ENCODE data around the gene FAM193B. TPM values are rescaled to one million over a fixed set of nuclear protein-coding genes. Genes with fewer than 3 reads are reported as not detected.

The FAM193B gene
- total RNA-seq, 1 donor from 2014 or later, result 227 TPM

DNA sequence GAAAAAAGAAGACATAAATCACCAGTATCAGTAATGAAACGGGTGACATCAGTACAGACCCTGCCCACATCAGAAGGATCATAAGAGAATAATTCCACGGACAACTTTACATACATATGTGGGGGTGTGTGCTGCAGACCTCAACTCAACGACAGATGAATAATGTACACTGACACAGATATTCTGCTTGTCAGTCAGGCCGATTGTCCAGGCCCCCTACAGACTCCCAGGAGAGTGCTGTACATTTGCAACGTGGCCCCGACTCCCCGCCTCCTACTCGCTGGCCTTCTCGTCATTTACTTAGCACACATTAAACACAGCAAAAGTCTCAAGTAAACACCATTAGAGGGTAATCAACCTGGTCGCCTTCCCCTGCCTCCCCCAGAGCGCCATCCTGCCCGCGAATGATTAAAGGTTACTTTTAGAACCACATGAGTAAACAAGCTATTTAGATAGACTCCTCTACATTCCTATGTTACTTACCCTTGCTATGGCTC lies 34.1 kb upstream of the FAM193B start:
- H3K27me3 Mint-ChIP-seq (ENCODE audit: unreplicated experiment), result peaks cover 6% of the 10 kb centered on the region
- H3K4me3 Mint-ChIP-seq (ENCODE audit: unreplicated experiment), result no peak overlapping the region
- peaks cover 5% of the 10 kb centered on the region for H3K9me3 Mint-ChIP-seq (ENCODE audit: unreplicated experiment)
- no peak overlapping the region for H3K27ac Mint-ChIP-seq (ENCODE audit: unreplicated experiment)
- no peak for DNase-seq
- no peaks in the 10 kb centered on the region for H3K4me1 Mint-ChIP-seq (ENCODE audit: low read depth, unreplicated experiment)
- H3K36me3 Mint-ChIP-seq (ENCODE audit: unreplicated experiment), result no peaks in the 10 kb centered on the region
- TF ChIP-seq, protein P1, sequence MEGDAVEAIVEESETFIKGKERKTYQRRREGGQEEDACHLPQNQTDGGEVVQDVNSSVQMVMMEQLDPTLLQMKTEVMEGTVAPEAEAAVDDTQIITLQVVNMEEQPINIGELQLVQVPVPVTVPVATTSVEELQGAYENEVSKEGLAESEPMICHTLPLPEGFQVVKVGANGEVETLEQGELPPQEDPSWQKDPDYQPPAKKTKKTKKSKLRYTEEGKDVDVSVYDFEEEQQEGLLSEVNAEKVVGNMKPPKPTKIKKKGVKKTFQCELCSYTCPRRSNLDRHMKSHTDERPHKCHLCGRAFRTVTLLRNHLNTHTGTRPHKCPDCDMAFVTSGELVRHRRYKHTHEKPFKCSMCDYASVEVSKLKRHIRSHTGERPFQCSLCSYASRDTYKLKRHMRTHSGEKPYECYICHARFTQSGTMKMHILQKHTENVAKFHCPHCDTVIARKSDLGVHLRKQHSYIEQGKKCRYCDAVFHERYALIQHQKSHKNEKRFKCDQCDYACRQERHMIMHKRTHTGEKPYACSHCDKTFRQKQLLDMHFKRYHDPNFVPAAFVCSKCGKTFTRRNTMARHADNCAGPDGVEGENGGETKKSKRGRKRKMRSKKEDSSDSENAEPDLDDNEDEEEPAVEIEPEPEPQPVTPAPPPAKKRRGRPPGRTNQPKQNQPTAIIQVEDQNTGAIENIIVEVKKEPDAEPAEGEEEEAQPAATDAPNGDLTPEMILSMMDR (IDR thresholded peaks at IDR 0.05; ENCODE audit: partially characterized antibody, unreplicated experiment), result no peak

DNA sequence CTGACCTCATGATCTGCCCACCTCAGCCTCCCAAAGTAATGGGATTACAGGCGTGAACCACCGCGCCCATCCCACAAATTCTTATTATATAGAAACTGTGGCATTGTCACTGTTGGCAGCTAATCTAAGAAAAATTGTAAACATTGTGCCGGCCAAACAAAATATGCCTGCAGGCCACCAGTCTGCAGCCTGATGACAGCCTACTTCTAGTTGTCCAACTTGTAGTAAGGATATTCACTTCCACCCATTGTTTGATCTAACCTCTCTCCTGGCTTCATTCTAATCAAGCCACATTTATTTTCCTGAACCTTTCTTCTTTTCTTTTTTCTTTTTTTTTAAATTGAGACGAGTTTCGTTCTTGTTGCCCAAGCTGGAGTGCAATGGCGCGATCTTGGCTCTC lies 24.0 kb upstream of the FAM193B start:
- TF ChIP-seq, protein P1 (IDR thresholded peaks at IDR 0.05; ENCODE audit: partially characterized antibody, unreplicated experiment), result no peak
- DNase-seq, result no peak
- H3K27me3 Mint-ChIP-seq (ENCODE audit: unreplicated experiment), result peaks cover 5% of the 10 kb centered on the region
- peaks cover 3% of the 10 kb centered on the region for H3K9me3 Mint-ChIP-seq (ENCODE audit: unreplicated experiment)
- H3K36me3 Mint-ChIP-seq (ENCODE audit: unreplicated experiment), result no peaks in the 10 kb centered on the region
- H3K27ac Mint-ChIP-seq (ENCODE audit: unreplicated experiment), result no peak overlapping the region
- H3K4me3 Mint-ChIP-seq (ENCODE audit: unreplicated experiment), result no peak overlapping the region
- H3K4me1 Mint-ChIP-seq (ENCODE audit: low read depth, unreplicated experiment), result no peaks in the 10 kb centered on the region

DNA sequence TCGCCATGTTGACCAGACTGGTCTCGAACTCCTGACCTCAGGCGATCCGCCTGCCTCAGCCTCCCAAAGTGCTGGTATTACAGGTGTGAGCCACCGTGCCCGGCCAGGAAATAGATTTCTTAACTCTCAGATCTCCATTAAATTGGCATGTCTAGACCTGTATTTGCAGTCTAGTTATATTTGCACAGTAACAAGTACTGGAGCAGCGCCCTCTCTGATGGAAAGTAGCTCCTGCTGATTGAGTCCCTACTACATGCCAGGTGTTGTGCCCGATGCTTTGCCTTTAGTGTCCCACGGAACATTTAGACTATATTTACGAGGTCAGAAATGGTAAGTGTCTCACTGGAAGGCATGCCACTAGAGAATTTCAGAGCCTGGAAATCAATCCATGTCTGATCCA lies 21.8 kb upstream of the FAM193B start:
- no peak for DNase-seq
- peaks cover 5% of the 10 kb centered on the region for H3K27me3 Mint-ChIP-seq (ENCODE audit: unreplicated experiment)
- no peak overlapping the region for H3K4me3 Mint-ChIP-seq (ENCODE audit: unreplicated experiment)
- H3K27ac Mint-ChIP-seq (ENCODE audit: unreplicated experiment), result no peak overlapping the region
- H3K36me3 Mint-ChIP-seq (ENCODE audit: unreplicated experiment), result no peaks in the 10 kb centered on the region
- TF ChIP-seq, protein P1 (IDR thresholded peaks at IDR 0.05; ENCODE audit: partially characterized antibody, unreplicated experiment), result no peak
- no peaks in the 10 kb centered on the region for H3K4me1 Mint-ChIP-seq (ENCODE audit: low read depth, unreplicated experiment)
- peaks cover 3% of the 10 kb centered on the region for H3K9me3 Mint-ChIP-seq (ENCODE audit: unreplicated experiment)

DNA sequence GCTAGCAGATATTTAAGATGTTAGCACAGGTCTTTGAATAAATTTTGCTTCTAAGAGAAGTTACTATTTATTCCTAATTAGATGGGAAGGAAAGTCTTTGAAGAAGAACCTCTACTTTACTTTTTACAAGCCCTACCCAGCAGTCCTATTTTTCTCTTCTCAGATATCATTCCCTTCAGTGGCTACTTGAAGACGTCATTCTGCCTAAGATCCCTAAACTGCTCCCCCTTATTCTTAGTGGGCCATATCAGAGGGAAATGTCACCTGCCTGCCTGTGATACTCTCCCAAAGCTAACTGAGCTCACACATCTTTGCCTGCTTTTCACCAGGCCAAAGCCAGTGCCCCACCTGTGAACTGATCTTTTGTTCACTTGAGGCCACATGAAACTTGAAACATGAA lies 21.1 kb upstream of the FAM193B start:
- H3K27ac Mint-ChIP-seq (ENCODE audit: unreplicated experiment), result no peak overlapping the region
- H3K4me1 Mint-ChIP-seq (ENCODE audit: low read depth, unreplicated experiment), result no peaks in the 10 kb centered on the region
- H3K36me3 Mint-ChIP-seq (ENCODE audit: unreplicated experiment), result no peaks in the 10 kb centered on the region
- DNase-seq, result no peak
- TF ChIP-seq, protein P1 (IDR thresholded peaks at IDR 0.05; ENCODE audit: partially characterized antibody, unreplicated experiment), result no peak
- H3K4me3 Mint-ChIP-seq (ENCODE audit: unreplicated experiment), result no peak overlapping the region
- peaks cover 5% of the 10 kb centered on the region for H3K27me3 Mint-ChIP-seq (ENCODE audit: unreplicated experiment)
- H3K9me3 Mint-ChIP-seq (ENCODE audit: unreplicated experiment), result peaks cover 3% of the 10 kb centered on the region

DNA sequence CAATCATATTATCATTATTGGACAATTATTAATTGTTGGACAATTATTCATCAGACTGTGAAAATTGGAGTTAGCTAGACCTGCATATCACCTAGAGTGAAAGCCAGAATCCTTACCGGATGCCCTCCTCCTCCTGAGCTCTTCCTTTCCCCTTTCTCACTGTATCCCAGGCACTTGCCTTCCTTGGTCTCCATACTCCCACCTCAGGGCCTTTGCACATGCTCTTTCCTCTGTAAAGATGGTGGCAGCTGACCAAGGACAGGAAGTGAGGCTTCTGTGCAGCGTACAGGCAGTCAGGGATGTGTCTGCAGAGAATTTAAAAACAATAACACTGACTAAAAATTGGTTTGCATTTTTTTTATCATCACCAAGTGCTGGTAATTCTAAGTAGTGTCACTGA lies 15.5 kb upstream of the FAM193B start:
- Mint-ChIP-seq H3K4me3 (ENCODE audit: unreplicated experiment) (no peak overlapping the region), H3K27me3 (ENCODE audit: unreplicated experiment) (no peaks in the 10 kb centered on the region), H3K9me3 (ENCODE audit: unreplicated experiment) (peaks cover 4% of the 10 kb centered on the region), H3K4me1 (ENCODE audit: low read depth, unreplicated experiment) (peaks cover 3% of the 10 kb centered on the region), H3K27ac (ENCODE audit: unreplicated experiment) (no peak overlapping the region), H3K36me3 (ENCODE audit: unreplicated experiment) (no peaks in the 10 kb centered on the region)
- DNase-seq, result no peak
- TF ChIP-seq, protein P1 (IDR thresholded peaks at IDR 0.05; ENCODE audit: partially characterized antibody, unreplicated experiment), result no peak
